GM19043 (cell line): ENCODE results near the gene LRP1B.
"Not testable (repeated sequence)": the region's sequence is repeated elsewhere in the genome, so short reads cannot be mapped to it uniquely, and the experiment has no call there.

Experiments used
- ATAC-seq: cut with Tn5 transposase; IDR thresholded peaks from one replicate; pipeline ENCODE4 v1.9.1; 2021; ENCODE audit warnings: low read depth; ENCODE audit not compliant: unreplicated experiment

The LRP1B gene

DNA sequence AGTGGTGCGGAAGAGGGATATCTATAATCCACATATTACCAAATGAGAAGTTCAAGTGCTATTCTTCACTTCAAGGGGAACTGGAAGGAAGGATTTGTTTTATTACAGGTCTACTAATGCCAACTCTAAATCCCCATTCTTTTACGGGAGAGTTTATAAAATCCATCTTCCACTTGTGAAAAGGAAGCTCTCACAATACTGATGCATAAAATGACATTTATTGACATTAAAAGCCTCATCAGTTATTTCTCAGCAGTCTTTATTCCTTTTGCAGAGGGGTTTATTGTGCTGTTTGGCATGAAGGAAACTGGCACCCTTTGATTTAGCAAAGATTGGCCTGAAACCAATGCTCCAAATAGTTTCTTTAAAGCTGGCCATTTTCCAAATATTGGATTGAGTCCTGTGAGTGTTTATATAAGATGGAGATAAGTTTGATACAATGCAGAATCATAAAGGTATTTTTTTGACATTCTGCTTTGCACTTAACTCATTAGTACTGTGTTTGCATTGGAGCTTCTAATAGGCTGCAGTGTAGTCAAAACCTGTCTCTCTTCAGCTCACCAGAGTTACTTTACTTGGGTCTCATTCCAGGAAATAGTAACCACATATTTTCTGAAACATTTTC is 26.6 kb downstream of the LRP1B start:
- no peak for ATAC-seq

- ATAC-seq = no peak
Measured at GRCh38 chr2:142100970-142101369, 29.8 kb downstream of the LRP1B start.

DNA sequence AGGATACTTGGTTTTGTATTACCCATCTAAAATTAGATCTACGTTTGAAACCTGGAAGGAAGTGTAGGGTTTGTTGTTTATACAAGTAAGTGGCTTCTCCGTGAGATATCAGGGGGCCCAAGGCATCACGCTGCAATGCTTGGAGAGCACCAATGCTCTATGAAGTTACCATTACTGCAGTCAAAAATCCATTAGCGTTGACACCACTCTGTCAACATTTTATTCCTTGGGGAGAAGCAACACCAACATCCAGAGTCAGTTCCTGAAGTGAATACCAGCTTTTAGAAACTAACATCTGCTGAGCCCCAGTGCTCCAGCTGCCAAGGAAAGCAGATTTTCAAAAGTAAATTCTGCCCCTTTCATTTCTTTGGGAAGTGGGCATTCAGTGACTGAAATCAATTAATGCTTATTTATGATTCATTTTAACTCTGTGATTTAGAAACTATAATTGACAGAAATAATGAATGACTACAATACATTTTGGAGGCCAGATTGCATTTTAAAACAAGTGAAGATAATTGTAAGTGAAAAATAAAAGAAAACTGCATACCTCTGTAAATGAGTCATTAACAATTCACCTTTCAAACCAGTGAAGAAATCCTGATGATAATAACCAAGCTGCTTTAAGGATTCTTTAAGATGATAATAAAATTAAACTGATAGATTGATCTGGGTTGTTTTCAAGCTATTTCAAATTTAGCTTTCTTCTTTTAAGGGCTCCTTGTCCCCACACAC is 30.5 kb downstream of the LRP1B start:
- ATAC-seq = no peak

DNA sequence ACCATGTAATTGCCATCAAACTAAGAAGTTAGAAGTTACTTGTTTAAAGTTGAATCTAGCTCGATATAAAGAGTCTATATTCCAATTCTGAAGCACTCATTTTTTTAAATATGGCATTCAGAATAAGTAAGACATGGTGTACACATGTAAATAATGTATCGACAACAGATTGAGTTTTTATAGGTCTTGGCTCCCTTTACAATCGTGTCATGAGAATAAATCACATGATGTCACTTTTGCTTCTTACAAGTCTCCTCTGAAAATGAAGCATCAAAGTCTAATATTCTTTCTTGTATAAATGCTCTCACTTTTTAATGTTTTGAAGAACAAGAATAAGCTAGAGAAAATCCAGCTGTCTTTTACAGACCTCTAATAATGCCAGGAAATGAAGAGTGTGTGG is 33.1 kb downstream of the LRP1B start:
- ATAC-seq = no peak

DNA sequence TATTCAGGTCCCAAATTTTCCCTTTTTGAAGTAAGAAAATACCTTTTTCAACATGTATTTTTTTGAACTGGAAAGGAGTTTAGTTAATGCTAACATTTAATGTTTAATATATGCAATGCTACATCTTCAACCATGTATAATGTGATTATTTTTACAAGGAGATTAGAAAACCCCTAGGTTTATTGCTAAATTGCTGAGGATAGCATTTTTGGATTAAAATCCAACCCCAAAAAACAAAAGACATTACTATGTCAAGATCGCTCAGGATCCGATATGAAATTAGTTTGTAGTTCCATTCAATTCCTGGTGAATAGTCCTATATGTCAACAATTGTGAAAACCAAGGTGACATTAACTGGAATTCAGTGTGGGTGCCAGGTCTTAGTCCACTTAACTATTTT is 35.2 kb downstream of the LRP1B start:
- ATAC-seq = no peak

- no peak for ATAC-seq
Measured at GRCh38 chr2:142094233-142094632, 36.6 kb downstream of the LRP1B start.

GRCh38 chr2:142088058-142088568 is 42.7 kb downstream of the LRP1B start:
- ATAC-seq = no peak

GRCh38 chr2:142087585-142087984 is 43.2 kb downstream of the LRP1B start:
- ATAC-seq = not testable (repeated sequence)

- ATAC-seq = no peak
Measured at GRCh38 chr2:142082368-142082767, 48.4 kb downstream of the LRP1B start.

DNA sequence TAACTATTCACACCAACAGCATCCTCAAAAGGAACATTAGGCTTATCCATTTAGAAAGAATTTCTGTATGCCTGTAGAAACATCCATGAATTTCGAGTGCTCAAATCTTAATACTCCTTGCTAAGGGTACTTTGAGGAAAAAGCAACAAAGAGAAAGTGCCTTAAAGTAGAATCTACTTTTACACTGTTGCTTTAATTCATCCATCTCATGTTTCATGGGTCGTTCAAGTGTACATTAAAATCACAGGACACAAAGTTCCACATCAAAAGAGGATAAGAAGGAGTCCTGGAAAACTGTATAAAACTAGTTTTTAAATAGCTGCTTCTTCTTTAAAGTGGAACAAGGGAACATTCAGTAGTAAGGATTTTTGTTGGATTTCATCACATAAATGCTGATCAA is 54.5 kb downstream of the LRP1B start:
- ATAC-seq = no peak

DNA sequence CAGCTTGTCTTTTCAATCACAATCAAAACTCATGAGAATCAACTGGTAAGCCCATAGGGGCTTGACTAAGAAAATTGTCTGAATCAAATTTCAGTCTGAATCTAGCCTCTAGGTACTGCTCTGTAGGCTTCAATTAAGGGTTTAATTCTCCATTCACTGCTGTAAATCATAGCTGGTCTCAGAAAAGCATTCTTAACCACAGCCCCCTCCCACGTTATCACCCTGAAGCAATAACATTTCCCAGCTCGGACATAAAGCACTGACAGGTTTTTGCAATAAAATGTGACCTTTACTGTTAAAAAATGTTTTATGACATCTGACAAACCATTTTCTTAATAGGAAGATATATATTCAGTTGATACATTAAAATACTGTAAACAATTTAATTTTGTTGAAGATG is 55.0 kb downstream of the LRP1B start:
- no peak for ATAC-seq

GRCh38 chr2:142069251-142069888 is 61.4 kb downstream of the LRP1B start:
- ATAC-seq = no peak

- ATAC-seq = no peak
Measured at GRCh38 chr2:142065700-142066099, 65.1 kb downstream of the LRP1B start.

DNA sequence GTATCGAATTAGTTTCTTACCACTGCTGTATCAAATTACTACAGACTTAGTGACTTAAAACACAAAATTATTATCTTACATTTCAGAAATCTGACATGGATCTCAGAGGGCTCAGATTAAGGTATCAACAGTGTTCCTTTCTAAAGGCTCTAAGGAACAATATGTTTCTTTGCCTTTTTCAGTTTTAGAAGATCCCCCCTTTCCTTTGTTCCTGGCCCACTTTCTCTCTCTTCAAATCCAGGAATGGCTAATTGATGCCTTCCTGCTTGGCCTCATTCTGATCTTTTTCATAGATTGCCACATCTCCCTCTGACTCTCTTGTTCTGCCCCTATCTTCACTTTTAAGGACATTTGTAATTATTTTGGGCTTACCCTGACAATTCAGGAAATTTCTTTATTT is 65.7 kb downstream of the LRP1B start:
- ATAC-seq = no peak

DNA sequence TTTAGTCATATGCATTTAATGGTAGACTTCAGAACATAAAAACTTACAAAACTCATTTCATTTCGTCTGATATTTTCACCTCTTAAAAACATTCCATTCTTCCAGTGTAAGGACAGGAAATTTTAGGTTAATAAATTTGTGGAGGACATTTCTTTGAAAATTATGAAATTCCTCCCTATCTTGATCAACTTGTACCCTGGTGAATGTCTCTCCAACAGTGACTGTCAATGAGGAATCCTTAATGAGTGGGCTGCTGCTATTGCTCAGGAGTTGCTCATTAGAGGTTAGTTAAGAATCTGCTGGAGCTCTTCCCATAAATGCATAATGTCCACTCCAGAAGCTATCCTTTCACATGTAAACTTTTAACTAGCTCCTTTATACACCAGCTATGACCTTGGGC is 69.1 kb downstream of the LRP1B start:
- ATAC-seq = no peak

- ATAC-seq = no peak
Measured at GRCh38 chr2:142058149-142058548, 72.7 kb downstream of the LRP1B start.

DNA sequence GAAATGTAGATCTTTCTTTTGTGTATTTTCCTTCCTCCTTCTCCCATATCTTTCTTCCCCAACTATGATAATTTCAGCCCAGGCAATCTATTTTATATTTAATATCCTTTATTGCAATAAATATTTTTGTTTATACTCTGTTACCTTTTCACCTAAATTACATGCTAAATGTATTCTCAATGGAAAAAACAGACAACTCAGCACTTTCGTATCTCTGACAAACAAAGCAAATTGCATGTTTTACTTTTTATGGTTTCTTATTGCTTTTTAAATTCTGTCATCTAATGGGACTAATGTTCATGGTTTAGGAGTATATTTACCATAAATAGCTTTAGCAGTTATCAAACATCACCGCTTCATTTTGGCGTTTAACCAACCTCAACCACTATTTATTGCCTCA is 74.0 kb downstream of the LRP1B start:
- no peak for ATAC-seq

GRCh38 chr2:142052220-142052863 is 78.5 kb downstream of the LRP1B start:
- ATAC-seq = no peak

DNA sequence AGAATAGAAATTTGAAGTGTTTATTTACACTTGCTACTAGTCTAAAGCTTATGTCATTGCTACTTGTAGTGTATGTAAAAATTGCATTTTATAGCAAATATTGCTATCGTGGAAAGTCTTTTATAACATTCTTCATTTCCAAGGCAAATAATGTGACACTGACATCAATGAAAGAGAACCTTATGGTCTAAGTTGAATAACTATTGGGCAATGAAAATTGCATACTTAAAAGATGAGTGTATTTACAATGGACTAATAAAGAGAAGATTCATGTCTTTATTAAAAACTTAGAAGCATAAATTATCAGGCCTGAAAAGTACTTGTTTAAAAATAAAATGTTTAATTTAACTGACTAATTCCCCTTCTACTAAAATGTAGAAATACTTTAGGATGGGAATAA is 82.2 kb downstream of the LRP1B start:
- ATAC-seq = no peak

DNA sequence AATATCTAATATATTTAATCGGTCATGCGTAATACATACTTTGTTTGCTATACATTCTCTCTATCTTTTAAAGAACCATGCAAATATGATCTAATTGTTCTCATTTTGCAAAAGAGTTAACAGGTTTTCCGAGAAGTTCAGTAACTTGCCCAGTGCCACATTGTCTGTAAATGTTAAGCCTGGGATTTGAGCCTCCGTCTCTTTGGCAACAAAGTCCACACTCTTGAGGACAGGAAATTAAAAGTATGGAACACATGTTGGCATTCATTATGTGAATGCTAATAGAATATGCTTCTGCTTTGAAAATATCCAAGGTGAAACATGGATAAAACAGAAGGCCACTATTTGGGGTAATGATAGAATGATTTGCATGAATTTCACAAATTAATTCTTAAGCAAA is 85.2 kb downstream of the LRP1B start:
- ATAC-seq = no peak

- ATAC-seq = no peak
Measured at GRCh38 chr2:142044197-142044596, 86.6 kb downstream of the LRP1B start.
